ENCODE measurements around the gene CD69.

CD69 gene

GRCh38 chr12:9760120-9760519, 581 bp downstream of the CD69 start:
- TF ChIP-seq POLR2A (IDR thresholded peaks at IDR 0.05; ENCODE audit: low read length) (no peak), GATA1 (IDR thresholded peaks at IDR 0.05; ENCODE audit: low read depth, low read length) (no peak)
- DNase-seq, result no peak

- no peak for DNase-seq
- TF ChIP-seq POLR2A (IDR thresholded peaks at IDR 0.05; ENCODE audit: low read length) (no peak), GATA1 (IDR thresholded peaks at IDR 0.05; ENCODE audit: low read depth, low read length) (no peak)
These were observed 1.0 kb downstream of the CD69 start for GRCh38 chr12:9759694-9760093.

- TF ChIP-seq POLR2A (IDR thresholded peaks at IDR 0.05; ENCODE audit: low read length) (no peak), GATA1 (IDR thresholded peaks at IDR 0.05; ENCODE audit: low read depth, low read length) (no peak)
- DNase-seq, result no peak
These were observed 2.6 kb downstream of the CD69 start for GRCh38 chr12:9758119-9758518.

- DNase-seq, result no peak
These were observed 3.2 kb downstream of the CD69 start for GRCh38 chr12:9757433-9758025.

GRCh38 chr12:9756706-9757105, 4.0 kb downstream of the CD69 start:
- TF ChIP-seq POLR2A (IDR thresholded peaks at IDR 0.05; ENCODE audit: low read length), result no peak
- no peak for TF ChIP-seq GATA1 (IDR thresholded peaks at IDR 0.05; ENCODE audit: low read depth, low read length)
- DNase-seq, result no peak

More at GRCh38 chr12:9757433-9758025, 3.2 kb downstream of the CD69 start:
- TF ChIP-seq POLR2A (IDR thresholded peaks at IDR 0.05; ENCODE audit: low read length), result peak; percentile 55
- no peak for TF ChIP-seq GATA1 (IDR thresholded peaks at IDR 0.05; ENCODE audit: low read depth, low read length)

GRCh38 chr12:9756170-9756569, 4.5 kb downstream of the CD69 start:
- DNase-seq, result no peak
- TF ChIP-seq POLR2A (IDR thresholded peaks at IDR 0.05; ENCODE audit: low read length) (peak; percentile 20), GATA1 (IDR thresholded peaks at IDR 0.05; ENCODE audit: low read depth, low read length) (no peak)

GRCh38 chr12:9755567-9755966, 5.1 kb downstream of the CD69 start:
- TF ChIP-seq POLR2A (IDR thresholded peaks at IDR 0.05; ENCODE audit: low read length) (no peak), GATA1 (IDR thresholded peaks at IDR 0.05; ENCODE audit: low read depth, low read length) (no peak)
- DNase-seq, result no peak

- DNase-seq, result no peak
- TF ChIP-seq POLR2A (IDR thresholded peaks at IDR 0.05; ENCODE audit: low read length) (peak; percentile 54), GATA1 (IDR thresholded peaks at IDR 0.05; ENCODE audit: low read depth, low read length) (no peak)
These were observed 5.7 kb downstream of the CD69 start for GRCh38 chr12:9755035-9755434.

GRCh38 chr12:9754099-9754927, 6.4 kb downstream of the CD69 start:
- TF ChIP-seq POLR2A (IDR thresholded peaks at IDR 0.05; ENCODE audit: low read length), result no peak
- no peak for DNase-seq

GRCh38 chr12:9753498-9753897, 7.2 kb downstream of the CD69 start:
- TF ChIP-seq GATA1 (IDR thresholded peaks at IDR 0.05; ENCODE audit: low read depth, low read length) (no peak), POLR2A (IDR thresholded peaks at IDR 0.05; ENCODE audit: low read length) (no peak)
- DNase-seq, result no peak

GRCh38 chr12:9753073-9753472, 7.6 kb downstream of the CD69 start:
- no peak for TF ChIP-seq GATA1 (IDR thresholded peaks at IDR 0.05; ENCODE audit: low read depth, low read length)
- no peak for TF ChIP-seq POLR2A (IDR thresholded peaks at IDR 0.05; ENCODE audit: low read length)

GRCh38 chr12:9752145-9752933, 8.4 kb downstream of the CD69 start:
- TF ChIP-seq POLR2A (IDR thresholded peaks at IDR 0.05; ENCODE audit: low read length), result peak; percentile 21
- no peak for TF ChIP-seq GATA1 (IDR thresholded peaks at IDR 0.05; ENCODE audit: low read depth, low read length)
- DNase-seq, result no peak

More at GRCh38 chr12:9753073-9753472, 7.6 kb downstream of the CD69 start:
- no peak for DNase-seq

- DNase-seq, result peak; percentile 5 to 27
- TF ChIP-seq GATA1 (IDR thresholded peaks at IDR 0.05; ENCODE audit: low read depth, low read length) (no peak), POLR2A (IDR thresholded peaks at IDR 0.05; ENCODE audit: low read length) (peak; percentile 82)
These were observed 9.2 kb downstream of the CD69 start for GRCh38 chr12:9751204-9752144.

Measured in erythroblast (primary cell).